Body of pancreas (tissue), 4 donors: ENCODE data around the gene MIGA1.

Experiments
- CTCF ChIP-seq, 7 experiments: fragments of 450-650 bp in 4 of 7; fragments of 200-600 bp in 3 of 7; sonication (generic) in 3 of 7; IDR thresholded peaks; one replicate each; pipeline ENCODE4 v1.5.1; 2016 to 2019; ENCODE audit warnings: antibody characterized with exemption in 7 of 7
- POLR2A ChIP-seq, 3 donors: fragments of 450-650 bp; IDR thresholded peaks; one replicate each; pipeline ENCODE4 v1.6.1; 2016; ENCODE audit warnings: antibody characterized with exemption in 3 of 3, mild to moderate bottlenecking in 2 of 3

- TF ChIP-seq POLR2A (IDR thresholded peaks at IDR 0.05) (no peak), CTCF (IDR thresholded peaks at IDR 0.05) (peak in 2 of 7 experiments; percentile 2 to 5)
Measured at GRCh38 chr1:77744576-77744975, 34.9 kb upstream of the MIGA1 start.
